Vagina (tissue), 2 donors: ENCODE measurements around the gene GBX1. TPM values are rescaled to one million over a fixed set of nuclear protein-coding genes. Genes with fewer than 3 reads are reported as not detected.

ENCODE experiments used
- DNase-seq, 2 donors: peaks; one replicate each; pipeline ENCODE4 v3.0.0-alpha.2; 2017; ENCODE audit errors: extremely low spot score in 2 of 2
- H3K27ac ChIP-seq: fragments of 200-600 bp; sonication (generic); one replicate; pipeline ENCODE4 v1.5.1; 2019
- H3K27me3 ChIP-seq: fragments of 200-600 bp; sonication (generic); one replicate; pipeline ENCODE4 v1.5.1; 2019
- H3K36me3 ChIP-seq, 2 donors: fragments of 200-600 bp; sonication (generic); one replicate each; pipeline ENCODE4 v1.5.1; 2017 to 2019
- H3K4me1 ChIP-seq: fragments of 200-600 bp; sonication (generic); one replicate; pipeline ENCODE4 v1.5.1; 2019
- H3K4me3 ChIP-seq, 2 donors: fragments of 200-600 bp; sonication (generic); 1 replicate in 1 of 2; 2 replicates in 1 of 2; pipeline ENCODE4 v1.5.1; 2016 to 2019
- H3K9me3 ChIP-seq: fragments of 200-600 bp; sonication (generic); one replicate; pipeline ENCODE4 v1.5.1; 2019
- POLR2A ChIP-seq, 2 donors: fragments of 450-650 bp; IDR thresholded peaks; one replicate each; pipeline ENCODE4 v1.6.1; 2017; ENCODE audit warnings: antibody characterized with exemption in 2 of 2, mild to moderate bottlenecking in 2 of 2, moderate library complexity in 2 of 2
- POLR2AphosphoS5 ChIP-seq, 2 donors: sonication (generic); formaldehyde crosslinking; IDR thresholded peaks; one replicate each; pipeline ENCODE4 v1.9.0; 2017; ENCODE audit warnings: antibody characterized with exemption in 2 of 2, mild to moderate bottlenecking in 2 of 2, low read depth in 1 of 2; ENCODE audit not compliant: insufficient read depth in 1 of 2
- intact Hi-C: fragments of 100-400 bp; cut with DNase I; formaldehyde crosslinking; loops from one replicate; pipeline ENCODE4 v1.15.1; 2023
- total RNA-seq: library from RNA; depleted of rRNA; stranded (reverse); fragments of >200 nt; gene quantifications from one replicate; pipeline ENCODE4 v1.2.3, GENCODE V29; 2016
- TF ChIP-seq, protein P1 (sequence below), 3 experiments: fragments of 450-650 bp in 2 of 3; fragments of 200-600 bp in 1 of 3; sonication (generic) in 1 of 3; IDR thresholded peaks; one replicate each; pipeline ENCODE4 v1.5.1; 2017 to 2019; ENCODE audit warnings: antibody characterized with exemption in 3 of 3, mild to moderate bottlenecking in 2 of 3, moderate library complexity in 2 of 3

Gene GBX1
- total RNA-seq, 1 donor from 2014 or later, result not detected

DNA sequence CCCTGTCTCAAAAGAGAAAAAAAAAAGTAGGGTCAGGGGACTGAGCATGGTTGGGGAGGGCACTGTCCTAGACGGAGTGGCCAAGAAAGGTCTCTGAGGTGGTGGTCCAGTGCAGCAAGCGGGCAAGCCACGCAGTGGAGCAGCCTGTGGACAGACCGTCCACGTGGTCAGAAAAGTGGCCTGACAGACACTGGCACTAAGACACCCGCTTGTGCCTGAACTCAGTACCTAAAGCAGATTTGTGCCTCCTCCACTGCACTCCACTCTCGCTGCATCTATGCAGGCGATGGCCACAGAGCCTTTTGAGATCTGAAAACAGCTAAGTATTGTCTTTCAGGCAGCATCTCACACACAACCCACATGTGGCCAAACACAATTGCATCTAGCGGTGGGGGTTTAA, 10.7 kb upstream of the GBX1 start:
- Histone ChIP-seq H3K27me3 (no peaks in the 10 kb centered on the region), H3K9me3 (no peaks in the 10 kb centered on the region), H3K27ac (no peak overlapping the region), H3K4me1 (no peaks in the 10 kb centered on the region), H3K36me3 (no peaks in the 10 kb centered on the region), H3K4me3 (no peak overlapping the region)
- intact Hi-C loops, result no loop called here
- TF ChIP-seq POLR2AphosphoS5 (IDR thresholded peaks at IDR 0.05; ENCODE audit: insufficient read depth in 1 of 2, low read depth in 1 of 2) (no peak), POLR2A (IDR thresholded peaks at IDR 0.05) (no peak)
- TF ChIP-seq, protein P1, sequence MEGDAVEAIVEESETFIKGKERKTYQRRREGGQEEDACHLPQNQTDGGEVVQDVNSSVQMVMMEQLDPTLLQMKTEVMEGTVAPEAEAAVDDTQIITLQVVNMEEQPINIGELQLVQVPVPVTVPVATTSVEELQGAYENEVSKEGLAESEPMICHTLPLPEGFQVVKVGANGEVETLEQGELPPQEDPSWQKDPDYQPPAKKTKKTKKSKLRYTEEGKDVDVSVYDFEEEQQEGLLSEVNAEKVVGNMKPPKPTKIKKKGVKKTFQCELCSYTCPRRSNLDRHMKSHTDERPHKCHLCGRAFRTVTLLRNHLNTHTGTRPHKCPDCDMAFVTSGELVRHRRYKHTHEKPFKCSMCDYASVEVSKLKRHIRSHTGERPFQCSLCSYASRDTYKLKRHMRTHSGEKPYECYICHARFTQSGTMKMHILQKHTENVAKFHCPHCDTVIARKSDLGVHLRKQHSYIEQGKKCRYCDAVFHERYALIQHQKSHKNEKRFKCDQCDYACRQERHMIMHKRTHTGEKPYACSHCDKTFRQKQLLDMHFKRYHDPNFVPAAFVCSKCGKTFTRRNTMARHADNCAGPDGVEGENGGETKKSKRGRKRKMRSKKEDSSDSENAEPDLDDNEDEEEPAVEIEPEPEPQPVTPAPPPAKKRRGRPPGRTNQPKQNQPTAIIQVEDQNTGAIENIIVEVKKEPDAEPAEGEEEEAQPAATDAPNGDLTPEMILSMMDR (IDR thresholded peaks at IDR 0.05), result no peak
- no peak for DNase-seq

DNA sequence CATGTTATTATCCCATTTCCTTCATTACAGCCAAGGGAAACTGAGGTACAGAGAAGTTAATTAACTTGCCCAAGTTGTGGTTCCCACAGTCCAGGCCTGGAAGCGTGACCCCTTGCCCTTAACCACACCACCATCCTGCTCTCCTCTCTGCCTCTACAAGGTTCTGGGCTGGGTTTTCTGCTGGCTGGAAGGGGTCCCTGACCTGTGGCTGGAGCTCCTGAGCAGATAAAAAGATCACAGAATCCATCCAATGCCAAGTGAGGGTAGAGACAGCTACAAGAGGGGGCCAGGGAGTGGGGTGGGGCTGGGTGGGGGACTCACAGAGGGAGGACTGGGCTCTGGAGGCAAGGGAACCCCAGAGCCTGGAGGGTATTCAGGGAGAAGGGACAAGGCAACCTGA, 9.8 kb upstream of the GBX1 start:
- H3K4me1 ChIP-seq, result no peaks in the 10 kb centered on the region
- no peaks in the 10 kb centered on the region for H3K27me3 ChIP-seq
- intact Hi-C loops, result no loop called here
- no peaks in the 10 kb centered on the region for H3K9me3 ChIP-seq
- DNase-seq, result no peak
- TF ChIP-seq, protein P1 (IDR thresholded peaks at IDR 0.05), result no peak
- TF ChIP-seq POLR2A (IDR thresholded peaks at IDR 0.05) (no peak), POLR2AphosphoS5 (IDR thresholded peaks at IDR 0.05; ENCODE audit: insufficient read depth in 1 of 2, low read depth in 1 of 2) (no peak)
- no peak overlapping the region for H3K4me3 ChIP-seq
- no peaks in the 10 kb centered on the region for H3K36me3 ChIP-seq
- H3K27ac ChIP-seq, result no peak overlapping the region

DNA sequence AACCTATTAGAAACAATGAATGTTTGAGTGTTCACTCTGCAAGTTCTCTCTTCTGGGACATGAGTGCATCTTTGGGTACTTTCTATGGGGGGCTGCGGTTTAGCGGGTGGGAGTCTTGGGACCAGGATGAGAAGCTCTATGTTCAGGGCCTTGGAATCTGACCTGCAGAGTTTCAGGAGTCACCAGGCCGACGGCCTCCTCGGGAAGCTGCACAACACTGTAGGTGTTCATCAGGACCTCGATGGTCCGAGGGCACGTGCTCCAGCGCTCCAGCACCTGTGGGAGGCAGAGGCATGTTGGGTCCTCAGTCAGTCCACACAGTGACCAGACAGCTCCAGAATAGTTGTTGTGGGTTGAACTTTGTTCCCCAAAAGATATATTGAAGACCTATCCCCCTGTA, 8.9 kb upstream of the GBX1 start:
- intact Hi-C loops, result no loop called here

DNA sequence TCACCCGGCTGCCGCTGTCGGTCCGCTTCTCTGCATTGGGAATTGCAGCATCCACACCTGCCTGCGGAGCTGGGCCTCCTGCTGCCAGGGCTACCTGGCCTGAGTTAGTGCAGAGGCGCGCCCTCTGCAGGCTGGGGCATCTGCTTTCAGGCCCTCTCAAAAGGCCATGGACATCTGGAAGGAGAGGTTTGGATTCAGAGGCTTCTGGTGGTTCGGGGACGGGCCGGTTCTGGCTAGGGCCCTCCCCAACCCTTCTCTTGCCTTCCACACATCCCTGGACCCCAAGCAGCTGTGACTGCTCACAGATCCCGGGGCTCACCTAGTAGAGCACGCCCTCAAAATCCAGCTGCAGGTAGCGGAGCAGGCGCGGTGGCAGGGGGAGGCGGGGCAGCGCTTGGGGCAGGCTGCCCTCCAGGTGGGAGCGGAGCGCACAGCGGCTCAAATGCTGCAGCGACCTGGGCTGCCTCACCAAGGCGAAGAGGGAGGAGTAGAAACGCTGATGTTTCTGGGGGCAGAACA, 8.4 kb upstream of the GBX1 start:
- DNase-seq, result peak in 1 of 2 donors; percentile 93
- TF ChIP-seq POLR2A (IDR thresholded peaks at IDR 0.05) (no peak), POLR2AphosphoS5 (IDR thresholded peaks at IDR 0.05; ENCODE audit: insufficient read depth in 1 of 2, low read depth in 1 of 2) (no peak)
- TF ChIP-seq, protein P1 (IDR thresholded peaks at IDR 0.05), result no peak
- Histone ChIP-seq H3K9me3 (no peaks in the 10 kb centered on the region), H3K4me1 (no peaks in the 10 kb centered on the region), H3K27ac (no peak overlapping the region), H3K36me3 (no peaks in the 10 kb centered on the region), H3K27me3 (no peaks in the 10 kb centered on the region), H3K4me3 (no peak overlapping the region)
- intact Hi-C loops, result no loop called here

More for the DNA sequence above, 8.9 kb upstream of the GBX1 start:
- DNase-seq, result peak in 1 of 2 donors; percentile 85
- H3K4me1 ChIP-seq, result no peaks in the 10 kb centered on the region
- H3K9me3 ChIP-seq, result no peaks in the 10 kb centered on the region
- no peak overlapping the region for H3K4me3 ChIP-seq
- H3K36me3 ChIP-seq, result no peaks in the 10 kb centered on the region
- TF ChIP-seq POLR2AphosphoS5 (IDR thresholded peaks at IDR 0.05; ENCODE audit: insufficient read depth in 1 of 2, low read depth in 1 of 2), result no peak
- TF ChIP-seq POLR2A (IDR thresholded peaks at IDR 0.05), result no peak
- TF ChIP-seq, protein P1 (IDR thresholded peaks at IDR 0.05), result no peak
- no peak overlapping the region for H3K27ac ChIP-seq
- H3K27me3 ChIP-seq, result no peaks in the 10 kb centered on the region

DNA sequence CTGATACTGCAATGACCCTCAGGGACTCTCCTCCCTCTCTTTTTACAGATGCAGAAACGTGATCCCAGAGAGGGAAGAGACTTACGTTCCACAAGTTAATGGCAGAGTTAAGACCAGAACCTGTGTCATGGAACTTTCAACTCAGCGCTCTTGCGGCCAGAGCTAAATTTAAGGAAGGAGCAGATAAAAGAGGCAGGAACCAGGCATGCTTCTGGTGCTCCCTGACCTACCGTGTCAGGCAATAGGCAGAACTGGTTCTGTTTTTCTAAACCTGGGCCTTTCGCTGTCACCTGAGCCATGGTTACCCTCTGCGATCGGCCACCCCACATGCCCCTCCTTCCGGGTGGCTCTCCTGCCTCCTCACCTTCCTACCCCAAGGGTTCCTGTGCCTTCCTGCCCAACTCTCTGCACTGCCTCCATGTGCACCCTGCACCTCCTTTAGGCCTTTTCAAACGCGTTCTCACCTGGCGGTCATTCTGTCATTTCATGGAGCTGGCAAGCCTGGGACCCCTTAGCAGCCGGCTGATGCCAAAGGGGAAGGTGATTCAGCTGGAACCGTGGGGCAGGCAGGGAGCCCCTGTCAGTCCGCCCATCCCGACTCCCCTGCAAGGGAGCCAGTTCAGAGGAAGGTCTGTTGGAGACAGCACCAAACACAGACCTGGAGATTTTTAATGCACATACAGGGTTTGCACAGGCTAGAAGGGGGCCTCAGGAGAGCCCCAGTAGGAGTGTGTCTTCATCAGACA, 7.7 kb upstream of the GBX1 start:
- Histone ChIP-seq H3K9me3 (no peaks in the 10 kb centered on the region), H3K27me3 (no peaks in the 10 kb centered on the region), H3K36me3 (no peaks in the 10 kb centered on the region), H3K27ac (no peak overlapping the region), H3K4me3 (no peak overlapping the region), H3K4me1 (no peaks in the 10 kb centered on the region)
- DNase-seq, result peak in 1 of 2 donors; percentile 94
- intact Hi-C loops, result no loop called here
- TF ChIP-seq POLR2AphosphoS5 (IDR thresholded peaks at IDR 0.05; ENCODE audit: insufficient read depth in 1 of 2, low read depth in 1 of 2) (no peak), POLR2A (IDR thresholded peaks at IDR 0.05) (no peak)
- TF ChIP-seq, protein P1 (IDR thresholded peaks at IDR 0.05), result no peak
